Kidney (tissue), 14 donors: ENCODE data around the gene CDKN3. TPM values are rescaled to one million over a fixed set of nuclear protein-coding genes. Genes with fewer than 3 reads are reported as not detected.
"Not testable (repeated sequence)": the region's sequence is repeated elsewhere in the genome, so short reads cannot be mapped to it uniquely, and the experiment has no call there.

Experiments
- DNase-seq, 5 donors: peaks; one replicate each; pipeline ENCODE4 v3.0.0-alpha.2; 2013 to 2020
- FAIRE-seq: peaks from 2 replicates; lab custom pipeline; 2012; peaks lifted over from hg19 to GRCh38; lab: Jason Lieb, UNC
- H3K27ac ChIP-seq, 2 donors: one replicate each; pipeline ENCODE4 v1.7.0; 2013; ENCODE audit warnings: low read depth in 2 of 2, low read length in 2 of 2, inconsistent platforms in 1 of 2
- H3K27me3 ChIP-seq: one replicate; pipeline ENCODE4 v1.7.1; 2013; ENCODE audit warnings: low read length, inconsistent platforms; ENCODE audit not compliant: control insufficient read depth, insufficient read depth
- H3K36me3 ChIP-seq, 3 donors: one replicate each; pipeline versions ENCODE4 v1.7.0 to v1.7.1; 2013; ENCODE audit warnings: low read length in 3 of 3, control low read depth in 1 of 3, inconsistent platforms in 1 of 3; ENCODE audit not compliant: insufficient read depth in 3 of 3, control insufficient read depth in 2 of 3
- H3K4me1 ChIP-seq, 3 donors: one replicate each; pipeline versions ENCODE4 v1.7.0 to v1.7.1; 2013; ENCODE audit warnings: low read length in 3 of 3, inconsistent platforms in 1 of 3, low read depth in 1 of 3; ENCODE audit not compliant: control insufficient read depth in 2 of 3, insufficient read depth in 2 of 3
- H3K4me3 ChIP-seq, 3 donors: one replicate each; pipeline versions ENCODE4 v1.7.0 to v1.8.1; 2013; ENCODE audit warnings: low read length in 3 of 3, control low read depth in 1 of 3, inconsistent platforms in 1 of 3
- H3K9ac ChIP-seq, 3 donors: one replicate each; pipeline versions ENCODE4 v1.7.0 to v1.7.1; 2013; ENCODE audit warnings: low read length in 3 of 3, control low read depth in 1 of 3, inconsistent platforms in 1 of 3
- H3K9me3 ChIP-seq, 3 donors: one replicate each; pipeline versions ENCODE4 v1.7.0 to v1.7.1; 2013; ENCODE audit warnings: low read length in 3 of 3, control low read depth in 1 of 3, inconsistent platforms in 1 of 3; ENCODE audit not compliant: control insufficient read depth in 2 of 3, insufficient read depth in 1 of 3
- intact Hi-C: fragments of 100-400 bp; cut with DNase I; formaldehyde crosslinking; loops from one replicate; pipeline ENCODE4 v1.11.1; 2022
- polyA plus RNA-seq: library from polyadenylated mRNA; stranded (reverse); fragments of 350-450 nt; fragmentation: Illumina TruSeq; extraction: RNeasy Lipid Tissue Mini Kit (QIAGEN cat#74804); gene quantifications from one replicate; pipeline ENCODE4 v1.2.3, GENCODE V29; 2014; ENCODE audit warnings: low read depth, low replicate concordance; ENCODE audit not compliant: insufficient read depth
- total RNA-seq: library from RNA; stranded (reverse); fragmentation: NEBNext Ultra II Directional; extraction: Animal tissue kit (Norgen Biotek cat#: 25700); gene quantifications from one replicate; pipeline ENCODE4 v1.2.1, GENCODE V29; 2021
- TF ChIP-seq, protein P1 (sequence below): IDR thresholded peaks from 3 replicates; pipeline ENCODE4 v1.5.1; 2012; ENCODE audit warnings: mild to moderate bottlenecking, moderate library complexity, borderline replicate concordance; ENCODE audit not compliant: insufficient read depth; ENCODE audit errors: extremely low read depth
- donor health status: control.
- donor health status: control.
- donor health status: control.
- donor health status: control.
- donor health status: control.
- donor health status: DM: yes; HTN: yes; CAD: no.
- donor health status: Normal renal cell carcinoma (clear cell type).

CDKN3 gene
- total and polyA plus RNA-seq, 2 donors from 2014 or later = 1.2 to 2.1 TPM

DNA sequence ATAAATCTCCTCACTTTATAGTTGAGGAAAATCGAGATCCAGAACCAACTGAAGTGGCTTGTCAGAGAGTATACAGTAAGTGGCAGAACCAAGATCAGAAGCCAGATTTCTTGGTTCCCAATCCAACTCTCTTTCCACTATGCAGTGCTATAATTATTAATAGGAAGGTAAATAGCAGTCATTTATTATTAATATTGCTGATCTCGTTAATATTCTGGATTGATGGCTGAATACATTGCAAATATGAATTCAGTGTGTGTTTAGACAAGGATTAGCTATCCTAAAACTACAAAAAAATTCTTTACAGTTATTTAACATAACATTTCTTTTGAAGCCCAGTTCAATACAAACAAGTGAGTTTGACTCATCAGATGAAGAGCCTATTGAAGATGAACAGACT, 2.8 kb downstream of the CDKN3 start:
- Histone ChIP-seq H3K27ac (no peak overlapping the region), H3K4me3 (no peak overlapping the region), H3K36me3 (no peaks in the 10 kb centered on the region), H3K9ac (no peak overlapping the region), H3K9me3 (no peaks in the 10 kb centered on the region), H3K27me3 (no peaks in the 10 kb centered on the region), H3K4me1 (peaks cover 0 to 4% (median 0%) of the 10 kb centered on the region in 3 donors)
- FAIRE-seq (no peak), DNase-seq (no peak)
- intact Hi-C loops = no loop called here
- TF ChIP-seq, protein P1, sequence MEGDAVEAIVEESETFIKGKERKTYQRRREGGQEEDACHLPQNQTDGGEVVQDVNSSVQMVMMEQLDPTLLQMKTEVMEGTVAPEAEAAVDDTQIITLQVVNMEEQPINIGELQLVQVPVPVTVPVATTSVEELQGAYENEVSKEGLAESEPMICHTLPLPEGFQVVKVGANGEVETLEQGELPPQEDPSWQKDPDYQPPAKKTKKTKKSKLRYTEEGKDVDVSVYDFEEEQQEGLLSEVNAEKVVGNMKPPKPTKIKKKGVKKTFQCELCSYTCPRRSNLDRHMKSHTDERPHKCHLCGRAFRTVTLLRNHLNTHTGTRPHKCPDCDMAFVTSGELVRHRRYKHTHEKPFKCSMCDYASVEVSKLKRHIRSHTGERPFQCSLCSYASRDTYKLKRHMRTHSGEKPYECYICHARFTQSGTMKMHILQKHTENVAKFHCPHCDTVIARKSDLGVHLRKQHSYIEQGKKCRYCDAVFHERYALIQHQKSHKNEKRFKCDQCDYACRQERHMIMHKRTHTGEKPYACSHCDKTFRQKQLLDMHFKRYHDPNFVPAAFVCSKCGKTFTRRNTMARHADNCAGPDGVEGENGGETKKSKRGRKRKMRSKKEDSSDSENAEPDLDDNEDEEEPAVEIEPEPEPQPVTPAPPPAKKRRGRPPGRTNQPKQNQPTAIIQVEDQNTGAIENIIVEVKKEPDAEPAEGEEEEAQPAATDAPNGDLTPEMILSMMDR = no peak

DNA sequence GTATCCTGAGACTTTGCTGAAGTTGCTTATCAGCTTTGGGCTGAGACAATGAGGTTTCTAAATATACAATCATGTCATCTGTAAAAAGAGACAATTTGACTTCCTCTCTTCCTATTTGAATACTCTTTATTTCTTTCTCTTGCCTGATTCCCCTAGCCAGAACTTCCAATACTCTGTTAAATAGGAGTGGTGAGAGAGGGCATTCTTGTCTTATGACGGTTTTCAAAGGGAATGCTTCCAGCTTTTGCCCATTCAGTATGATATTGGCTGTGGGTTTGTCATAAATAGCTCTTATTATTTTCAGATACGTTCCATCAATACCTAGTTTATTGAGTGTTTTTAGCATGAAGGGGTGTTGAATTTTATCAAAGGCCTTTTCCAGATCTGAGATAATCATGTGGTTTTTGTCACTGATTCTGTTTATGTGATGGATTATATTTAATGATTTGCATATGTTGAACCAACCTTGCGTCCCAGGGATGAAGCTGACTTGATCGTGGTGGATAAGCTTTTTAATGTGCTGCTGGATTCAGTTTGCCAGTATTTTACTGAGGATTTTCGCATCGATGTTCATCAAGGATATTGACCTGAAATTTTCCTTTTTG, 6.7 kb downstream of the CDKN3 start:
- H3K27me3 ChIP-seq, H3K4me1 ChIP-seq, H3K27ac ChIP-seq, DNase-seq, intact Hi-C loops, FAIRE-seq, H3K9ac ChIP-seq, H3K9me3 ChIP-seq, H3K4me3 ChIP-seq, H3K36me3 ChIP-seq: not testable (repeated sequence)

DNA sequence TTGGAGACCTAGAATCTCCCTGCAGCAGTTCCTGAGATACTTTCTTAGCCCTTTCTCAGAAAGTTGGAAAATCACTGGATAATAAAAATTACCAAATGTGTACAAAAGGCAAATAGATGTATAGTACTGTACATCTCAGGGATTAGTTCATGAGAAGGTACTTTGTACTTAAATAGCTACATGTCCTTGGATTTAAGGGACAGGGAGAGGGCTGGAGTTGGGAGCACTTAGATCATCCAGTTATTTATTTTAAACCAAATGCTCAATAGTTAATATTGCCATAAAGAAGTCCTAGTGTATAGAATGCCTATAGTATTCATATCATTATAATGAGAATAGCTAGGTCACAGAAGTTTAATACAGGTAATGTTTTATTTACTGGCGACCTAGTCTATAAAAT, 13.4 kb downstream of the CDKN3 start:
- Histone ChIP-seq H3K27ac (no peak overlapping the region), H3K9ac (no peak overlapping the region), H3K36me3 (peaks cover 0 to 3% (median 0%) of the 10 kb centered on the region in 3 donors), H3K9me3 (no peaks in the 10 kb centered on the region), H3K4me1 (no peaks in the 10 kb centered on the region), H3K4me3 (no peak overlapping the region), H3K27me3 (no peaks in the 10 kb centered on the region)
- intact Hi-C loops = no loop called here
- TF ChIP-seq, protein P1 = no peak
- FAIRE-seq (no peak), DNase-seq (no peak)

DNA sequence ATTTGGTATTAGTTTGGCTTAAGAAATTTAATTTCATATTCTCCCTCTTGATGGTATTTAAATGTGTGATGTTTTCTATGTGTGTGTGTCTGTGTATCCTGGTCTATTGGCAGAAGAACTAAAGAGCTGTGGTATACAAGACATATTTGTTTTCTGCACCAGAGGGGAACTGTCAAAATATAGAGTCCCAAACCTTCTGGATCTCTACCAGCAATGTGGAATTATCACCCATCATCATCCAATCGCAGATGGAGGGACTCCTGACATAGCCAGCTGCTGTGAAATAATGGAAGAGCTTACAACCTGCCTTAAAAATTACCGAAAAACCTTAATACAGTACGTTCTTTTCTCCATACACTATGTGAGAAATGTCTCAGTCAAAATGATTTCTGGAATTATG, 14.6 kb downstream of the CDKN3 start:
- no peak overlapping the region for H3K4me3 ChIP-seq
- TF ChIP-seq, protein P1 = no peak
- H3K9me3 ChIP-seq = no peaks in the 10 kb centered on the region
- no peak overlapping the region for H3K9ac ChIP-seq
- no peak overlapping the region for H3K27ac ChIP-seq
- FAIRE-seq = no peak
- intact Hi-C loops = no loop called here
- peaks cover 0 to 3% (median 0%) of the 10 kb centered on the region in 3 donors for H3K36me3 ChIP-seq
- no peaks in the 10 kb centered on the region for H3K4me1 ChIP-seq
- no peak for DNase-seq
- H3K27me3 ChIP-seq = no peaks in the 10 kb centered on the region
